ENCODE results near the gene SH3RF1. TPM values are rescaled to one million over a fixed set of nuclear protein-coding genes. Genes with fewer than 3 reads are reported as not detected.

Gene SH3RF1
- total and polyA plus RNA-seq, 2 of the 8 experiments (the other 6 are each of a cell fraction or from before 2014, with no cell fraction given): 6.9 to 15.1 TPM

- no peaks in the 10 kb centered on the region for H3K27me3 ChIP-seq (replicated peaks in 1 of 4; ENCODE audit: control insufficient read depth in 3 of 4, extremely low read depth in 1 of 4, insufficient read depth in 3 of 4, low read length in 3 of 4)
- H2BK120ac ChIP-seq (replicated peaks; ENCODE audit: low read depth, low read length): no peak overlapping the region
- H3K79me1 ChIP-seq (ENCODE audit: low read depth, low read length): no peaks in the 10 kb centered on the region
- H3K79me2 ChIP-seq (ENCODE audit: control insufficient read depth in 1 of 2, insufficient read depth in 2 of 2, low read length in 2 of 2): no peaks in the 10 kb centered on the region; a peak in 1 of 4 replicates
- 93% methylated on average over 4 of the region's 4 CpGs; no CpG with 5 or more reads in 1 of the 2 experiments for whole genome bisulfite sequencing, 2 experiments (ENCODE audit: extremely low coverage in 1 of 2, insufficient coverage in 1 of 2, insufficient read length in 1 of 2, insufficient replicate concordance in 2 of 2, low coverage in 1 of 2, low lambda C conversion rate in 2 of 2, missing lambda C conversion rate in 1 of 2)
- H2BK5ac ChIP-seq (ENCODE audit: low read depth, low read length): 0 out of 2 replicates have a peak overlapping the region, but pooled peaks have one; percentile 18
- no peak overlapping the region for H2BK15ac ChIP-seq (ENCODE audit: low read length)
- no peaks in the 10 kb centered on the region for H3K9me3 ChIP-seq (ENCODE audit: insufficient read depth in 2 of 2, low read depth in 1 of 2, low read length in 1 of 2)
- FAIRE-seq (no peak), DNase-seq (ENCODE audit: low read depth in 1 of 2, low spot score in 2 of 2) (no peak)
- no peak overlapping the region for H4K91ac ChIP-seq (replicated peaks; ENCODE audit: insufficient read length, low read length)
- no peak overlapping the region for H2AFZ ChIP-seq (ENCODE audit: low read length)
- ChIA-PET CTCF (ENCODE audit: partially characterized antibody) (interaction anchor here (1.0 to 1.5 kb wide), 5 partner anchors 11 to 88 kb away, joined by 3 to 4 read pairs (median 3); no protein-coding TSS in a partner anchor), POLR2A (ENCODE audit: partially characterized antibody) (no interaction called here)
- no peak overlapping the region for H3K23ac ChIP-seq (ENCODE audit: insufficient read length)
- no peak overlapping the region for H4K8ac ChIP-seq (ENCODE audit: extremely low read depth, insufficient read depth, low read length)
- no peaks in the 10 kb centered on the region; a peak in 1 of 7 replicates for H3K4me1 ChIP-seq (replicated peaks in 1 of 4; ENCODE audit: control insufficient read depth in 3 of 4, insufficient read depth in 4 of 4, low read length in 3 of 4)
- no peak overlapping the region; the same call in 1 of the 2 replicates for H3K18ac ChIP-seq (ENCODE audit: extremely low read depth, low read length)
- no peak overlapping the region for H3K4ac ChIP-seq (replicated peaks; ENCODE audit: insufficient read length, low read depth, low read length)
- H3K36me3 ChIP-seq (ENCODE audit: control insufficient read depth in 2 of 4, insufficient read depth in 4 of 4, low read length in 3 of 4): no peaks in the 10 kb centered on the region
- H3K9ac ChIP-seq (replicated peaks in 1 of 4; ENCODE audit: extremely low read depth in 1 of 4, low read depth in 3 of 4, low read length in 3 of 4): no peak overlapping the region
- no peak overlapping the region for H3K4me2 ChIP-seq (ENCODE audit: insufficient read depth in 1 of 2, low read depth in 2 of 2, low read length in 2 of 2)
- H3K14ac ChIP-seq (ENCODE audit: insufficient read length): no peak overlapping the region
- no peak overlapping the region for H2BK12ac ChIP-seq (ENCODE audit: low read depth, low read length)
- no peaks in the 10 kb centered on the region for H3K23me2 ChIP-seq (ENCODE audit: low read depth, low read length)
- H3K56ac ChIP-seq (replicated peaks; ENCODE audit: insufficient read length, low read depth, low read length): peak overlapping the region; percentile 12
- no peak overlapping the region for H2BK20ac ChIP-seq (ENCODE audit: low read length)
- H3K27ac ChIP-seq (ENCODE audit: low read depth, low read length): no peak overlapping the region
- no peak overlapping the region for H2AK5ac ChIP-seq (ENCODE audit: low read depth, low read length)
- no peak overlapping the region for H3K4me3 ChIP-seq (ENCODE audit: extremely low read depth in 1 of 4, insufficient read depth in 2 of 4, low read depth in 3 of 4, low read length in 4 of 4)
- no peak overlapping the region for H4K5ac ChIP-seq (ENCODE audit: insufficient read length, low read depth, low read length)
- no peaks in the 10 kb centered on the region for H4K20me1 ChIP-seq (replicated peaks in 1 of 2; ENCODE audit: control insufficient read depth in 1 of 2, insufficient read depth in 2 of 2, low read length in 2 of 2)
- TF ChIP-seq USF2 (IDR thresholded peaks at IDR 0.05; ENCODE audit: low read length) (no peak), SIRT6 (IDR thresholded peaks at IDR 0.05; ENCODE audit: low read length) (no peak), SRF (IDR thresholded peaks at IDR 0.05; ENCODE audit: low read depth, low read length) (no peak), KDM1A (IDR thresholded peaks at IDR 0.05; ENCODE audit: borderline replicate concordance, low read length) (no peak), TEAD4 (IDR thresholded peaks at IDR 0.05; ENCODE audit: low read depth, low read length) (no peak), ASH2L (IDR thresholded peaks at IDR 0.05; ENCODE audit: low read length) (no peak), CREB1 (IDR thresholded peaks at IDR 0.05) (no peak), SAP30 (IDR thresholded peaks at IDR 0.05; ENCODE audit: insufficient read depth, insufficient replicate concordance, low read length) (no peak), KDM4A (IDR thresholded peaks at IDR 0.05; ENCODE audit: low read depth, low read length, severe bottlenecking) (no peak), NRF1 (IDR thresholded peaks at IDR 0.05; ENCODE audit: low read depth, low read length) (no peak), JUND (IDR thresholded peaks at IDR 0.05; ENCODE audit: low read length) (no peak), EZH2 (IDR thresholded peaks at IDR 0.05; ENCODE audit: low read depth, low read length, severe bottlenecking) (no peak), SP2 (IDR thresholded peaks at IDR 0.05; ENCODE audit: low read length) (no peak)
These were observed 45.6 kb downstream of the SH3RF1 start for GRCh38 chr4:169225058-169225751.
